Osteocyte (in vitro differentiated cells): ENCODE results near the gene LILRB4. TPM values are rescaled to one million over a fixed set of nuclear protein-coding genes. Genes with fewer than 3 reads are reported as not detected.
"Not testable (repeated sequence)": the region's sequence is repeated elsewhere in the genome, so short reads cannot be mapped to it uniquely, and the experiment has no call there.

Experiments used
- DNase-seq: peaks from one replicate; pipeline ENCODE4 v3.0.0; 2021; ENCODE audit warnings: mixed read lengths; ENCODE audit not compliant: unreplicated experiment; ENCODE audit errors: extremely low spot score
- H3K27ac Mint-ChIP-seq: one replicate; pipeline ENCODE4 v1.8.0; 2021; ENCODE audit warnings: mild to moderate bottlenecking, mixed read lengths; ENCODE audit not compliant: unreplicated experiment
- H3K27me3 Mint-ChIP-seq: one replicate; pipeline ENCODE4 v1.8.0; 2021; ENCODE audit warnings: mixed read lengths; ENCODE audit not compliant: unreplicated experiment
- H3K36me3 Mint-ChIP-seq: one replicate; pipeline ENCODE4 v1.8.0; 2021; ENCODE audit warnings: mixed read lengths; ENCODE audit not compliant: unreplicated experiment
- H3K4me1 Mint-ChIP-seq: one replicate; pipeline ENCODE4 v1.8.0; 2021; ENCODE audit warnings: mixed read lengths; ENCODE audit not compliant: unreplicated experiment
- H3K4me3 Mint-ChIP-seq: one replicate; pipeline ENCODE4 v1.8.0; 2021; ENCODE audit warnings: mild to moderate bottlenecking, moderate library complexity, mixed read lengths; ENCODE audit not compliant: unreplicated experiment
- H3K9me3 Mint-ChIP-seq: one replicate; pipeline ENCODE4 v1.8.0; 2021; ENCODE audit warnings: mixed read lengths; ENCODE audit not compliant: unreplicated experiment
- CTCF ChIP-seq: fragments of 200-600 bp; sonication (generic); IDR thresholded peaks from 2 replicates; pipeline ENCODE4 v1.5.0; 2021; ENCODE audit warnings: antibody characterized with exemption, mild to moderate bottlenecking, moderate library complexity
- total RNA-seq: library from RNA; stranded (reverse); gene quantifications from 2 replicates; pipeline ENCODE4 v1.2.1, GENCODE V29; 2021

Gene LILRB4
- total RNA-seq, 1 donor from 2014 or later: not detected

- no peak for TF ChIP-seq CTCF
- Mint-ChIP-seq H3K36me3 (no peaks in the 10 kb centered on the region), H3K4me1 (no peaks in the 10 kb centered on the region), H3K9me3 (peaks cover 12% of the 10 kb centered on the region), H3K27ac (no peak overlapping the region), H3K4me3 (no peak overlapping the region), H3K27me3 (no peaks in the 10 kb centered on the region)
- no peak for DNase-seq
These were observed 29.4 kb upstream of the LILRB4 start for GRCh38 chr19:54633401-54633800.

- DNase-seq: not testable (repeated sequence)
These were observed 26.7 kb upstream of the LILRB4 start for GRCh38 chr19:54636081-54636480.

GRCh38 chr19:54638683-54639082, 24.1 kb upstream of the LILRB4 start:
- Mint-ChIP-seq H3K4me1 (no peaks in the 10 kb centered on the region), H3K27me3 (no peaks in the 10 kb centered on the region), H3K36me3 (no peaks in the 10 kb centered on the region), H3K9me3 (peaks cover 21% of the 10 kb centered on the region), H3K27ac (no peak overlapping the region), H3K4me3 (no peak overlapping the region)
- TF ChIP-seq CTCF: no peak
- DNase-seq: peak; percentile 76

More at GRCh38 chr19:54636081-54636480, 26.7 kb upstream of the LILRB4 start:
- not testable (repeated sequence) for H3K4me1 Mint-ChIP-seq, H3K4me3 Mint-ChIP-seq, H3K36me3 Mint-ChIP-seq, H3K27me3 Mint-ChIP-seq, H3K27ac Mint-ChIP-seq
- H3K9me3 Mint-ChIP-seq: peaks cover 18% of the 10 kb centered on the region

GRCh38 chr19:54642953-54643352, 19.8 kb upstream of the LILRB4 start:
- H3K9me3 Mint-ChIP-seq: peaks cover 25% of the 10 kb centered on the region
- peak; percentile 32 for DNase-seq
- not testable (repeated sequence) for H3K36me3 Mint-ChIP-seq, H3K4me1 Mint-ChIP-seq, H3K27me3 Mint-ChIP-seq, H3K4me3 Mint-ChIP-seq, H3K27ac Mint-ChIP-seq

DNA sequence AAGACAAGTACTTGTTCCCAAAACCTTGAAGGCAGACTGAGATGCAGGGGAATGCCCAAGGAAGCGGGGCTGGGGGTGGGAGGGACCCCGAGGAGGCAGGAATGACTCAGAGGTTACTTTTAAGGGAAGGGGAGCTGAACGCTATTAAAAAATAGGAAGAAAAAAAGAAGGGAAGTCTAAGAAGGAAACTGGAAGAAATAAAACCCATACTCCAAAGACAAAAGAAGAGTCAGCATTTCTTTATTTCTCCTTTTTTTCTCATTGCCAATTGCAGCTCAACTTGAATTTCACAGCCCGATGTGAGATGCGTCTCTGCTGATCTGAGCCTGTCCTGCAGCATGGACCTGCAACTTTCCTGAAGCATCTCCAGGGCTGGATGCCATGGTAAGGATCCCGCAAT, 19.2 kb upstream of the LILRB4 start:
- not testable (repeated sequence) for H3K36me3 Mint-ChIP-seq, DNase-seq, H3K4me1 Mint-ChIP-seq, H3K27me3 Mint-ChIP-seq, H3K27ac Mint-ChIP-seq, H3K4me3 Mint-ChIP-seq
- H3K9me3 Mint-ChIP-seq: peaks cover 30% of the 10 kb centered on the region

DNA sequence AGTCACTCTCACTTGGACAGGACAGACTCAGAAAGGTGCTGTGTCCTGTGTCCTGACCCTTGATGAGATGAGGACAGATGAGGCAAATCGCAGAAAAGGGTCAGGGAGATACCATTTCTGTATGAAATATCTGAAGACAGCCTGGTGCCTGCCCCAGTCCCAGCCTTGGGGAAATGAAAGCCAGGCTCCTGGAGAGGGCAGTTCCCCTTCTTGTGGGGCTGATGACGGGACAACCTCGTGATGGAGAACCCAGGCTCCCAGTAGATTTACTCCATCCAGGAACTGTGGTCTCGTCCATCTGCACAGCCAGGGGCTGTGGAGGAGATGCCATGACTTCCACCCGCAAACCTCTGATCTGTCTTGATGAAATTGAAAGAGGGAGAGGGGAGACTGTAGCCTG, 18.7 kb upstream of the LILRB4 start:
- Mint-ChIP-seq H3K27ac (no peak overlapping the region), H3K4me1 (no peaks in the 10 kb centered on the region), H3K27me3 (no peaks in the 10 kb centered on the region), H3K9me3 (peaks cover 30% of the 10 kb centered on the region), H3K4me3 (no peak overlapping the region), H3K36me3 (no peaks in the 10 kb centered on the region)
- no peak for TF ChIP-seq CTCF
- peak; percentile 48 for DNase-seq

GRCh38 chr19:54646331-54646841, 16.4 kb upstream of the LILRB4 start:
- no peak for TF ChIP-seq CTCF
- Mint-ChIP-seq H3K27me3 (no peaks in the 10 kb centered on the region), H3K4me1 (no peaks in the 10 kb centered on the region), H3K27ac (no peak overlapping the region), H3K36me3 (no peaks in the 10 kb centered on the region), H3K9me3 (peaks cover 20% of the 10 kb centered on the region), H3K4me3 (no peak overlapping the region)
- no peak for DNase-seq
